AG09319 (cell line): ENCODE measurements around the gene SMAP2.

Experiments
- DNase-seq: peaks from one replicate; pipeline ENCODE4 v3.0.0-alpha.2; 2010; ENCODE audit warnings: low read depth; ENCODE audit errors: extremely low read depth
- TF ChIP-seq, protein P1 (sequence below): IDR thresholded peaks from 2 replicates; pipeline ENCODE4 v1.5.1; 2011; ENCODE audit warnings: low read depth, mild to moderate bottlenecking, inconsistent platforms, low read length, moderate library complexity

SMAP2 gene

DNA sequence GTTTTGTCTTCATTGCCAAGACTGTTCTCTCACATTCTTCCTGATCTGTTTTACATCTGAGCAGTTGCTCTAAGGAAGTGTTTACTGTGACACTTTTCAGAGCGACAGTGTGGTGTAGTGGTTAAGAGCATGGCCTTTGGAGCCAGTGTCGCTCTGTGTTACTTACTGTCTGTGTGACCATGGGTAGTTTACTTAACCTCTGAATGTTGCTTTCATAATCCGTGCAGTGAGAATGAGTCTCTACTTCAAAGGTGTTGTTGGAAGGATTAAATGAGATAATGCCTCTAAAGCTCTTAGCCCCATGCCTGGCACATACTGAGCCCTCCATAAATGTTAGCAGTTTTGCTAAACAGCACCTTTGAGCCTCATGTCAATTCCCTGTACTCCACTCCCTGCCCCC, 40.8 kb downstream of the SMAP2 start:
- TF ChIP-seq, protein P1, sequence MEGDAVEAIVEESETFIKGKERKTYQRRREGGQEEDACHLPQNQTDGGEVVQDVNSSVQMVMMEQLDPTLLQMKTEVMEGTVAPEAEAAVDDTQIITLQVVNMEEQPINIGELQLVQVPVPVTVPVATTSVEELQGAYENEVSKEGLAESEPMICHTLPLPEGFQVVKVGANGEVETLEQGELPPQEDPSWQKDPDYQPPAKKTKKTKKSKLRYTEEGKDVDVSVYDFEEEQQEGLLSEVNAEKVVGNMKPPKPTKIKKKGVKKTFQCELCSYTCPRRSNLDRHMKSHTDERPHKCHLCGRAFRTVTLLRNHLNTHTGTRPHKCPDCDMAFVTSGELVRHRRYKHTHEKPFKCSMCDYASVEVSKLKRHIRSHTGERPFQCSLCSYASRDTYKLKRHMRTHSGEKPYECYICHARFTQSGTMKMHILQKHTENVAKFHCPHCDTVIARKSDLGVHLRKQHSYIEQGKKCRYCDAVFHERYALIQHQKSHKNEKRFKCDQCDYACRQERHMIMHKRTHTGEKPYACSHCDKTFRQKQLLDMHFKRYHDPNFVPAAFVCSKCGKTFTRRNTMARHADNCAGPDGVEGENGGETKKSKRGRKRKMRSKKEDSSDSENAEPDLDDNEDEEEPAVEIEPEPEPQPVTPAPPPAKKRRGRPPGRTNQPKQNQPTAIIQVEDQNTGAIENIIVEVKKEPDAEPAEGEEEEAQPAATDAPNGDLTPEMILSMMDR = no peak

GRCh38 chr1:40416709-40417108, 43.2 kb downstream of the SMAP2 start:
- TF ChIP-seq, protein P1 = no peak
- DNase-seq = no peak

More for the DNA sequence above, 40.8 kb downstream of the SMAP2 start:
- DNase-seq = no peak

- no peak for DNase-seq
- TF ChIP-seq, protein P1 = no peak
These were observed 48.2 kb downstream of the SMAP2 start for GRCh38 chr1:40421431-40422384.

- TF ChIP-seq, protein P1 = no peak
- DNase-seq = no peak
These were observed 49.2 kb downstream of the SMAP2 start for GRCh38 chr1:40422630-40423263.

DNA sequence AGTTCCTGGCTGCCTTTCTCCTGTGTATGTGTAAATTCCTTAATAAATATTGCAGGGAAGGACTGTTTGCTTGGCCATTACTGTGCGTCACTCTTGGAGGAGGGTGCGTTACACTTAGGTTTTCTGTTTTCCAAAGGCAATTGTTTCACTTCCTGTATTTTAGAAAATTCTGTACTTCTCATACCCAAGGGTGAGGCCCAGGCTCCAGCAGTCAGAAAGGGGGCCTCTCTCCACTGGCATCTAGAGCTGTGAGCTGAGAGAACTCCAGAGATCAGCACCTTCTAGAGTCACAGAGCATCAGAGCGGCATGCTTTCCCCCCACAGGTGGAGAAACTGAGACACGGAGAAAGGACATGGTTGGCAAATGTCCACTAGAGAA, 49.7 kb downstream of the SMAP2 start:
- DNase-seq = no peak
- TF ChIP-seq, protein P1 = no peak

DNA sequence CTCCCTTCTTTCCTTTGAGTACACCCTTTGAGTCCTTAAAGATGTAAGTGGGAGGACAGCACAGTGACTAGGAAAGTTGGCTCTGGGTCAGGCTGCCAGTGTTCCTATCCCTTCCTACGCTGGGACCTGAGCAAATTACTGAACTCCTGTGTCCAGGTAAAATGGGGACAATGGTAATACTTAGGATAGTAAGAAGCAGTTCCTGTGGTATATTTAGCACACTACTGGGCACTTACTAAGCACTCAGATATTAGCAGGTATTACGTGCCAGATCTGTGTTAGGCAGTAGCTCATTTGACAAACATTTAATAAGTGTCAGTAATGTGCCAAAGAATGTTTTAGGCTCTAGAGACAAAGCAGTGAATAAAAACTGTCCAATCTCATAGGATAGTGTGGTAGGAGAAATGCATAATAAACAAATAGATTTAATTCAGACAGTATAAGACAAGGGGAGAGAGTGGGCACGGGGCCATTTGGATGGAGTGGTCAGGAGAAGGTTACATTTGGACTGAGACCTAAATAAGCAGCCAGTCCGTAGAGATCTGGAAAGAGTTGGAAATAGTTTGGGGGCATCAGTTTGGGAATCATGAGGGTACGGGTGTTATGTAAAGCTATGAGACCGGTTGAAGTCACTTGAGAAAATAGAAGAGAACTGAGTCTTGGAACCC, 50.6 kb downstream of the SMAP2 start:
- DNase-seq = no peak
- TF ChIP-seq, protein P1 = no peak
